HepG2 (cell line): Measurements from ENCODE around the gene NKAIN2.

Source experiments
- BHLHE40 ChIP-seq: IDR thresholded peaks from 2 replicates; pipeline ENCODE4 v1.6.1; 2011; ENCODE audit warnings: low read length, improper control_type of control experiment
- CHD4 ChIP-seq: fragments of 200-600 bp; sonication (generic); IDR thresholded peaks from 2 replicates; pipeline ENCODE4 v1.7.0; 2017; ENCODE audit warnings: mild to moderate bottlenecking, low read length, borderline replicate concordance
- CTCF ChIP-seq: sonication (generic); formaldehyde crosslinking; IDR thresholded peaks from 2 replicates; pipeline ENCODE4 v1.5.0; 2020; ENCODE audit warnings: mild to moderate bottlenecking, missing genetic modification reagents, moderate library complexity
- EZH2 ChIP-seq: conservative IDR thresholded peaks from 2 replicates; pipeline ENCODE4 v1.6.1; 2012; ENCODE audit warnings: mild to moderate bottlenecking, low read depth, low read length, moderate library complexity
- PBX2 ChIP-seq: IDR thresholded peaks from 2 replicates; pipeline ENCODE4 v1.6.1; 2016; ENCODE audit warnings: control low read depth
- SETDB1 ChIP-seq: sonication (generic); formaldehyde crosslinking; IDR thresholded peaks from 2 replicates; pipeline ENCODE4 v1.5.1; 2020; ENCODE audit warnings: missing genetic modification reagents, mild to moderate bottlenecking, borderline replicate concordance
- ZNF224 ChIP-seq: sonication (generic); formaldehyde crosslinking; IDR thresholded peaks from 2 replicates; pipeline ENCODE4 v1.5.0; 2020; ENCODE audit warnings: mild to moderate bottlenecking, missing genetic modification reagents
- ZNF274 ChIP-seq: sonication (generic); formaldehyde crosslinking; IDR thresholded peaks from 2 replicates; pipeline ENCODE4 v1.5.1; 2020; ENCODE audit warnings: mild to moderate bottlenecking, missing genetic modification reagents
- ZNF30 ChIP-seq: sonication (generic); formaldehyde crosslinking; IDR thresholded peaks from 2 replicates; pipeline ENCODE4 v1.5.0; 2020; ENCODE audit warnings: mild to moderate bottlenecking, missing genetic modification reagents
- ZNF543 ChIP-seq: sonication (generic); formaldehyde crosslinking; IDR thresholded peaks from 2 replicates; pipeline ENCODE4 v1.4.0; 2020; ENCODE audit warnings: mild to moderate bottlenecking, missing genetic modification reagents
- TF ChIP-seq, protein P1 (sequence below): sonication (generic); formaldehyde crosslinking; IDR thresholded peaks from 2 replicates; pipeline ENCODE4 v1.4.0; 2020; ENCODE audit warnings: missing genetic modification reagents

GRCh38 chr6:124459268-124459667, 655.6 kb downstream of the NKAIN2 start:
- TF ChIP-seq SETDB1: no peak
- no peak for TF ChIP-seq CTCF (CRISPR knock-in tag)
- TF ChIP-seq, protein P1, sequence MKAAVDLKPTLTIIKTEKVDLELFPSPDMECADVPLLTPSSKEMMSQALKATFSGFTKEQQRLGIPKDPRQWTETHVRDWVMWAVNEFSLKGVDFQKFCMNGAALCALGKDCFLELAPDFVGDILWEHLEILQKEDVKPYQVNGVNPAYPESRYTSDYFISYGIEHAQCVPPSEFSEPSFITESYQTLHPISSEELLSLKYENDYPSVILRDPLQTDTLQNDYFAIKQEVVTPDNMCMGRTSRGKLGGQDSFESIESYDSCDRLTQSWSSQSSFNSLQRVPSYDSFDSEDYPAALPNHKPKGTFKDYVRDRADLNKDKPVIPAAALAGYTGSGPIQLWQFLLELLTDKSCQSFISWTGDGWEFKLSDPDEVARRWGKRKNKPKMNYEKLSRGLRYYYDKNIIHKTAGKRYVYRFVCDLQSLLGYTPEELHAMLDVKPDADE (CRISPR knock-in tag): no peak
- no peak for TF ChIP-seq ZNF274 (CRISPR knock-in tag)
- no peak for TF ChIP-seq EZH2
- no peak for TF ChIP-seq CHD4
- no peak for TF ChIP-seq ZNF543 (CRISPR knock-in tag)
- TF ChIP-seq ZNF224 (CRISPR knock-in tag): no peak
- TF ChIP-seq PBX2 (CRISPR knock-in tag): no peak
- no peak for TF ChIP-seq ZNF30 (CRISPR knock-in tag)
- no peak for TF ChIP-seq BHLHE40
